ENCODE data around the gene NELL2. TPM values are rescaled to one million over a fixed set of nuclear protein-coding genes. Genes with fewer than 3 reads are reported as not detected.

NELL2 gene
- total and polyA plus RNA-seq, 2 experiments from 2014 or later, result not detected

- H3K9me2 ChIP-seq (ENCODE audit: insufficient read depth), result no peaks in the 10 kb centered on the region
- H3K4me2 ChIP-seq (ENCODE audit: unreplicated experiment), result no peak overlapping the region
- TF ChIP-seq EZH2phosphoT487 (IDR thresholded peaks at IDR 0.05; ENCODE audit: insufficient read depth, low read depth) (no peak), EZH2 (IDR thresholded peaks at IDR 0.05; ENCODE audit: insufficient read depth, poor library complexity, severe bottlenecking) (no peak)
- in situ Hi-C loops (cut with MboI), result no loop called here
- no peaks in the 10 kb centered on the region for H3K36me3 ChIP-seq (ENCODE audit: low read depth)
- H3K4me3 ChIP-seq, result no peak overlapping the region
- WGBS, 2 experiments (ENCODE audit: low coverage in 1 of 2, low lambda C conversion rate in 2 of 2, missing lambda C conversion rate in 2 of 2), result 12 to 15% methylated on average over 3 of the region's 3 CpGs
- H3K9ac ChIP-seq, result no peak overlapping the region
- H3K4me1 ChIP-seq (ENCODE audit: insufficient read depth), result no peaks in the 10 kb centered on the region
- H3K27me3 ChIP-seq (replicated peaks; ENCODE audit: insufficient read depth), result no peaks in the 10 kb centered on the region
- H3K9me3 ChIP-seq (ENCODE audit: low read depth), result no peaks in the 10 kb centered on the region
- H2AFZ ChIP-seq, result no peak overlapping the region
- H3F3A ChIP-seq (ENCODE audit: insufficient read depth), result no peaks in the 10 kb centered on the region
- H3K27ac ChIP-seq, result no peak overlapping the region
- H3K79me2 ChIP-seq (ENCODE audit: insufficient read depth), result no peaks in the 10 kb centered on the region
- H4K20me1 ChIP-seq (ENCODE audit: insufficient read depth), result no peaks in the 10 kb centered on the region
- no peak for DNase-seq
Observed at GRCh38 chr12:44653861-44654527, 222.1 kb downstream of the NELL2 start.

GRCh38 chr12:44649693-44650092 is 226.4 kb downstream of the NELL2 start:
- H3K4me2 ChIP-seq (ENCODE audit: unreplicated experiment), result no peak overlapping the region
- H3K4me1 ChIP-seq (ENCODE audit: insufficient read depth), result no peaks in the 10 kb centered on the region
- 13 to 21% methylated on average over 2 of the region's 2 CpGs for WGBS, 2 experiments (ENCODE audit: low coverage in 1 of 2, low lambda C conversion rate in 2 of 2, missing lambda C conversion rate in 2 of 2)
- no peak overlapping the region for H3K4me3 ChIP-seq
- DNase-seq, result no peak
- no peaks in the 10 kb centered on the region for H3F3A ChIP-seq (ENCODE audit: insufficient read depth)
- no peaks in the 10 kb centered on the region for H4K20me1 ChIP-seq (ENCODE audit: insufficient read depth)
- no peaks in the 10 kb centered on the region for H3K9me3 ChIP-seq (ENCODE audit: low read depth)
- H3K27me3 ChIP-seq (replicated peaks; ENCODE audit: insufficient read depth), result no peaks in the 10 kb centered on the region
- H3K9me2 ChIP-seq (ENCODE audit: insufficient read depth), result no peaks in the 10 kb centered on the region
- H3K79me2 ChIP-seq (ENCODE audit: insufficient read depth), result no peaks in the 10 kb centered on the region
- TF ChIP-seq EZH2 (IDR thresholded peaks at IDR 0.05; ENCODE audit: insufficient read depth, poor library complexity, severe bottlenecking) (no peak), EZH2phosphoT487 (IDR thresholded peaks at IDR 0.05; ENCODE audit: insufficient read depth, low read depth) (no peak)
- in situ Hi-C loops (cut with MboI), result no loop called here
- no peaks in the 10 kb centered on the region for H3K36me3 ChIP-seq (ENCODE audit: low read depth)
- no peak overlapping the region for H3K9ac ChIP-seq
- H2AFZ ChIP-seq, result no peak overlapping the region
- no peak overlapping the region for H3K27ac ChIP-seq

DNA sequence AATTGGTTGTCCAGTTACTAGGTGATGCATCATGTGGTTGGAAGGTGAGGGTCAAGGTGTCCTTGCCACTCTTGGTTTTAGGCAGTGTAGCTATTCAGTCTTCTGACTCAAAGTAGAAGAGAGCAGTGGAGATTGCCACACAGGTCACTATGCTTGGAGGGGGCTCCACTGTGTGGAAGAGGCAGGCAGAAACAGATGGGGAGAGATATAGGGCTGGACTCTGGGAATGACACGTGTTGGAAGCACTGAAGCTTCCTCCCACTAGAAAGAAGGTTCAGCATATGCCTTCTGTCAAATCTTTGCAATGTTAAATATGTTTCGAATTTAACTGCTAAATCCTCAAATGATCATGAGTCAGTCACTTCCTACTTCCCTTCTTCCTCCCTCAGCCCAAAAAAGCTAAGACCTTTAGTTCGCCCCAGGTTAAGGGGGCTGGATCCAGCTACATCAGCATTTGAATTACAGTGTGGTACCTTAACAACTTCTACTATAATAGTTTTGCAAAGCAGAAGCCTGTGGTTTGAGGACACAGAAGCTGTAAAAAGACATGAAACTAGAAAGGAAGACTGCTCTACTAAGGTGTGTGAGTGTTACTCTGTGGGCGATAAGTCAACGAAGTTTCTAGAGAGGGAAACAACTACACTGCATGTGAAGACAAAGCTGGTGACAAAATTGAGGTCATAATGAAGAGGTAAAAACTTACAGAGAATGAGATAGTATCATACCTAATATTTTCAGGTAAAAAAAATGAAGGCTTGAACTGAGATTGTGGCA is 228.0 kb downstream of the NELL2 start:
- H3K9me2 ChIP-seq (ENCODE audit: insufficient read depth), result no peaks in the 10 kb centered on the region
- H4K20me1 ChIP-seq (ENCODE audit: insufficient read depth), result no peaks in the 10 kb centered on the region
- no peaks in the 10 kb centered on the region for H3K79me2 ChIP-seq (ENCODE audit: insufficient read depth)
- H3K36me3 ChIP-seq (ENCODE audit: low read depth), result no peaks in the 10 kb centered on the region
- H2AFZ ChIP-seq, result no peak overlapping the region
- H3K9ac ChIP-seq, result no peak overlapping the region
- no peaks in the 10 kb centered on the region for H3F3A ChIP-seq (ENCODE audit: insufficient read depth)
- H3K4me1 ChIP-seq (ENCODE audit: insufficient read depth), result no peaks in the 10 kb centered on the region
- 41 to 48% methylated on average over 5 of the region's 5 CpGs for WGBS, 2 experiments (ENCODE audit: low coverage in 1 of 2, low lambda C conversion rate in 2 of 2, missing lambda C conversion rate in 2 of 2)
- no peaks in the 10 kb centered on the region for H3K27me3 ChIP-seq (replicated peaks; ENCODE audit: insufficient read depth)
- H3K4me3 ChIP-seq, result no peak overlapping the region
- no peak overlapping the region for H3K27ac ChIP-seq
- TF ChIP-seq EZH2 (IDR thresholded peaks at IDR 0.05; ENCODE audit: insufficient read depth, poor library complexity, severe bottlenecking) (no peak), EZH2phosphoT487 (IDR thresholded peaks at IDR 0.05; ENCODE audit: insufficient read depth, low read depth) (no peak)
- in situ Hi-C loops (cut with MboI), result no loop called here
- H3K9me3 ChIP-seq (ENCODE audit: low read depth), result no peaks in the 10 kb centered on the region
- no peak overlapping the region for H3K4me2 ChIP-seq (ENCODE audit: unreplicated experiment)
- DNase-seq, result no peak

GRCh38 chr12:44640427-44641190 is 235.5 kb downstream of the NELL2 start:
- H3K4me3 ChIP-seq, result no peak overlapping the region
- no peaks in the 10 kb centered on the region for H3K79me2 ChIP-seq (ENCODE audit: insufficient read depth)
- no peak for DNase-seq
- H3K9ac ChIP-seq, result no peak overlapping the region
- TF ChIP-seq EZH2phosphoT487 (IDR thresholded peaks at IDR 0.05; ENCODE audit: insufficient read depth, low read depth) (no peak), EZH2 (IDR thresholded peaks at IDR 0.05; ENCODE audit: insufficient read depth, poor library complexity, severe bottlenecking) (no peak)
- H3K27ac ChIP-seq, result no peak overlapping the region
- H3F3A ChIP-seq (ENCODE audit: insufficient read depth), result no peaks in the 10 kb centered on the region
- no peaks in the 10 kb centered on the region for H4K20me1 ChIP-seq (ENCODE audit: insufficient read depth)
- 25 to 39% methylated on average over 2 of the region's 2 CpGs for WGBS, 2 experiments (ENCODE audit: low coverage in 1 of 2, low lambda C conversion rate in 2 of 2, missing lambda C conversion rate in 2 of 2)
- no peak overlapping the region for H2AFZ ChIP-seq
- no peaks in the 10 kb centered on the region for H3K36me3 ChIP-seq (ENCODE audit: low read depth)
- no peaks in the 10 kb centered on the region for H3K9me3 ChIP-seq (ENCODE audit: low read depth)
- no peak overlapping the region for H3K4me2 ChIP-seq (ENCODE audit: unreplicated experiment)
- no peaks in the 10 kb centered on the region for H3K9me2 ChIP-seq (ENCODE audit: insufficient read depth)
- H3K4me1 ChIP-seq (ENCODE audit: insufficient read depth), result no peaks in the 10 kb centered on the region
- in situ Hi-C loops (cut with MboI), result no loop called here
- no peaks in the 10 kb centered on the region for H3K27me3 ChIP-seq (replicated peaks; ENCODE audit: insufficient read depth)
